HepG2 (cell line): ENCODE measurements around the gene ITGA7. TPM values are rescaled to one million over a fixed set of nuclear protein-coding genes. Genes with fewer than 3 reads are reported as not detected.
A peak's percentile ranks its signal among the peaks of the same experiment; 100 is the strongest.

Experiments
- ARID2 ChIP-seq: sonication (generic); formaldehyde crosslinking; IDR thresholded peaks from 2 replicates; pipeline ENCODE4 v1.8.1; 2022; ENCODE audit warnings: mild to moderate bottlenecking, missing genetic modification reagents, borderline replicate concordance
- ASH2L ChIP-seq: fragments of 300-600, 200-600 bp; sonication (generic); IDR thresholded peaks from 2 replicates; pipeline ENCODE4 v1.7.0; 2017; ENCODE audit warnings: low read depth, mild to moderate bottlenecking, moderate library complexity, mixed read lengths, low read length; ENCODE audit not compliant: insufficient read length
- DDIT3 ChIP-seq: sonication (generic); formaldehyde crosslinking; IDR thresholded peaks from 2 replicates; pipeline ENCODE4 v1.4.0; 2020; ENCODE audit warnings: mild to moderate bottlenecking, missing genetic modification reagents
- EHMT2 ChIP-seq: fragments of 200-600 bp; sonication (generic); IDR thresholded peaks from 2 replicates; pipeline ENCODE4 v1.7.0; 2017; ENCODE audit warnings: antibody characterized with exemption, low read depth, low read length, borderline replicate concordance
- GABPB1 ChIP-seq: IDR thresholded peaks from 2 replicates; pipeline ENCODE4 v1.6.1; 2016; ENCODE audit warnings: mild to moderate bottlenecking, missing genetic modification reagents, moderate library complexity, missing compliant biosample characterization
- GATAD1 ChIP-seq: IDR thresholded peaks from 2 replicates; pipeline ENCODE4 v1.6.1; 2016; ENCODE audit warnings: missing genetic modification reagents, missing compliant biosample characterization
- HNRNPLL ChIP-seq: fragments of 200-400 bp; formaldehyde crosslinking; IDR thresholded peaks from 2 replicates; pipeline ENCODE4 v1.6.1; 2017; ENCODE audit warnings: mild to moderate bottlenecking, low read depth, low read length; ENCODE audit not compliant: poor library complexity, severe bottlenecking
- KDM3A ChIP-seq: IDR thresholded peaks from 2 replicates; pipeline ENCODE4 v1.6.1; 2018; ENCODE audit warnings: low read depth, missing compliant biosample characterization
- KDM5B ChIP-seq: sonication (generic); formaldehyde crosslinking; IDR thresholded peaks from 2 replicates; pipeline ENCODE4 v1.4.0; 2020; ENCODE audit warnings: missing genetic modification reagents, mild to moderate bottlenecking, borderline replicate concordance
- MED1 ChIP-seq: sonication (generic); formaldehyde crosslinking; IDR thresholded peaks from 2 replicates; pipeline ENCODE4 v1.4.0; 2020; ENCODE audit warnings: missing genetic modification reagents
- NFAT5 ChIP-seq: sonication (generic); formaldehyde crosslinking; IDR thresholded peaks from 2 replicates; pipeline ENCODE4 v1.4.0; 2020; ENCODE audit warnings: missing genetic modification reagents
- SAP130 ChIP-seq: IDR thresholded peaks from 2 replicates; pipeline ENCODE4 v1.6.1; 2016; ENCODE audit warnings: low read depth
- SNAI1 ChIP-seq: sonication (generic); formaldehyde crosslinking; IDR thresholded peaks from 2 replicates; pipeline ENCODE4 v1.5.0; 2020; ENCODE audit warnings: mild to moderate bottlenecking, missing genetic modification reagents, borderline replicate concordance
- TAF15 ChIP-seq: fragments of 200-400 bp; formaldehyde crosslinking; IDR thresholded peaks from one replicate; pipeline ENCODE4 v1.6.1; 2018; ENCODE audit warnings: mild to moderate bottlenecking, low read depth, low read length; ENCODE audit not compliant: poor library complexity, severe bottlenecking
- TBX3 ChIP-seq: fragments of 450-650 bp; IDR thresholded peaks from 2 replicates; pipeline ENCODE4 v1.6.1; 2017; ENCODE audit warnings: antibody characterized with exemption, mild to moderate bottlenecking, inconsistent platforms, borderline replicate concordance
- ZBTB44 ChIP-seq: sonication (generic); formaldehyde crosslinking; IDR thresholded peaks from 2 replicates; pipeline ENCODE4 v1.4.0; 2020; ENCODE audit warnings: missing genetic modification reagents
- ZBTB7A ChIP-seq: sonication (generic); formaldehyde crosslinking; IDR thresholded peaks from 2 replicates; pipeline ENCODE4 v1.8.0; 2022; ENCODE audit warnings: mild to moderate bottlenecking, missing genetic modification reagents
- ZNF354B ChIP-seq: sonication (generic); formaldehyde crosslinking; IDR thresholded peaks from 2 replicates; pipeline ENCODE4 v1.8.0; 2022; ENCODE audit warnings: mild to moderate bottlenecking, missing genetic modification reagents
- ZNF788 ChIP-seq: sonication (generic); formaldehyde crosslinking; IDR thresholded peaks from 2 replicates; pipeline ENCODE4 v1.5.0; 2020; ENCODE audit warnings: mild to moderate bottlenecking, missing genetic modification reagents, borderline replicate concordance
- polyA plus RNA-seq, 8 experiments: library from polyadenylated mRNA; depleted of rRNA in 3 of 8; stranded (reverse) in 7 of 8; unstranded in 1 of 8; fragments of >200 nt; fragmentation: Illumina TruSeq in 4 of 8; extraction: Trizol in 4 of 8; gene quantifications; 2 replicates each; pipeline versions ENCODE4 v1.2.1 to v1.2.3, GENCODE V29; 2011 to 2016; ENCODE audit warnings: low read depth in 4 of 8, missing spikeins in 1 of 8, mixed read lengths in 1 of 8; ENCODE audit not compliant: insufficient read depth in 1 of 8
- total RNA-seq, 5 experiments: library from RNA; depleted of rRNA; stranded (reverse); fragments of >200 nt; fragmentation: Illumina TruSeq; extraction: Trizol; gene quantifications; 2 replicates each; pipeline ENCODE4 v1.2.3, GENCODE V29; 2016; ENCODE audit warnings: low read depth in 1 of 5
- TF ChIP-seq, protein P1 (sequence below): sonication (generic); formaldehyde crosslinking; IDR thresholded peaks from 2 replicates; pipeline ENCODE4 v1.8.1; 2023; ENCODE audit warnings: mild to moderate bottlenecking, missing genetic modification reagents

Gene ITGA7
- total and polyA plus RNA-seq, 2 of the 13 experiments (the other 11 are each of a cell fraction or from before 2014, with no cell fraction given): 0.65 to 0.75 TPM

DNA sequence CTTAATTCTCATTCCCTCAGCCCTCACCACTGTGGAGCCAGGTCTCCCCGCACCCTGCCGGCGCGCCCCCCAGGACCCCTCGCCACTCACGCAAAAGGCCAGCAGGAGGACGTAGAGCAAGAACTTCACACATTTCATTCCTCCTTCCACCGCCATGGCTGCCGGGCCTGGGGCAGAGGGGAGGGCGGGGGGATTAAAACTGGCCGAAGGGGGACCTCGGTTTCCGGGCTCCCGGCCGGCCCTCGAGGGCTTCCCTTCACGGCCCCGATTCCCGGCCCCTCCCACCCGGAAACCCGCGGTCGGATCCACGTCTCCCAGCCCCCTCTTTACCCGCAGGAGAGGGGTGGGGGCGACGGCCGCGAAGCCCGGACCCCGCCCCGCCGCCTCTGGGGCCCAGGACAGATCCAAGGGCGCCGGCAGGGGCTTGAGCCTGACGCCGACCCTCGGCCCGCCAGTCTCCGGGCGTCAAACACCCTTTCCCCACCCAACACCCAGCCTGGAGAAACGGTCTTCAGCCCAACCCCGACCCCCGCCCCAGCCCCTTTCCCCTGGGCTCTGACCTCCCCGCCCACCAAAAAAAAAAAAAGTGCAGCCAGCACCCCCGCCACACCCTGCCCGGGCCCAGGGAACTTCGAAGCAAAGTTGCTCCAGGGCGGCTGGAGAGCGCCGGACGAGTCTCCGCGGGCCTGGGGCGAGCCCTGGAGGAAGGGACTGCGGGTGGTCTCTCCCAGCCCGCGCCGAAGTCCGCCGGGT is 20.7 kb upstream of the ITGA7 start (continued):
- TF ChIP-seq ZNF788 (CRISPR knock-in tag) (0 out of 2 replicates have a peak, but pooled peaks have one; percentile 23), KDM5B (CRISPR knock-in tag) (peak; percentile 48; the same call in 1 of the 2 replicates), MED1 (CRISPR knock-in tag) (0 out of 2 replicates have a peak, but pooled peaks have one; percentile 15), GABPB1 (CRISPR knock-in tag) (peak; percentile 67; the same call in 1 of the 2 replicates), ZBTB44 (CRISPR knock-in tag) (no peak), DDIT3 (CRISPR knock-in tag) (no peak), SAP130 (CRISPR knock-in tag) (peak; percentile 43; the same call in 1 of the 2 replicates), KDM3A (CRISPR knock-in tag) (0 out of 2 replicates have a peak, but pooled peaks have one; percentile 18), EHMT2 (no peak), ASH2L (no peak), TAF15 (no peak), ZBTB7A (CRISPR knock-in tag) (peak; percentile 34; the same call in 1 of the 2 replicates), TBX3 (no peak), ARID2 (CRISPR knock-in tag) (peak; percentile 28; the same call in 1 of the 2 replicates), NFAT5 (CRISPR knock-in tag) (no peak), HNRNPLL (peak; percentile 26), GATAD1 (CRISPR knock-in tag) (no peak), ZNF354B (CRISPR knock-in tag) (no peak), SNAI1 (peak; percentile 30; the same call in 1 of the 2 replicates)
- TF ChIP-seq, protein P1, sequence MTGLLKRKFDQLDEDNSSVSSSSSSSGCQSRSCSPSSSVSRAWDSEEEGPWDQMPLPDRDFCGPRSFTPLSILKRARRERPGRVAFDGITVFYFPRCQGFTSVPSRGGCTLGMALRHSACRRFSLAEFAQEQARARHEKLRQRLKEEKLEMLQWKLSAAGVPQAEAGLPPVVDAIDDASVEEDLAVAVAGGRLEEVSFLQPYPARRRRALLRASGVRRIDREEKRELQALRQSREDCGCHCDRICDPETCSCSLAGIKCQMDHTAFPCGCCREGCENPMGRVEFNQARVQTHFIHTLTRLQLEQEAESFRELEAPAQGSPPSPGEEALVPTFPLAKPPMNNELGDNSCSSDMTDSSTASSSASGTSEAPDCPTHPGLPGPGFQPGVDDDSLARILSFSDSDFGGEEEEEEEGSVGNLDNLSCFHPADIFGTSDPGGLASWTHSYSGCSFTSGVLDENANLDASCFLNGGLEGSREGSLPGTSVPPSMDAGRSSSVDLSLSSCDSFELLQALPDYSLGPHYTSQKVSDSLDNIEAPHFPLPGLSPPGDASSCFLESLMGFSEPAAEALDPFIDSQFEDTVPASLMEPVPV: 0 out of 2 replicates have a peak, but pooled peaks have one; percentile 1
